OCI-LY7 (cell line): ENCODE results near the gene CNOT6L.

Source experiments
- CTCF ChIP-seq: fragments of 200-600 bp; sonication (generic); conservative IDR thresholded peaks from 2 replicates; pipeline ENCODE4 v1.5.1; 2014; ENCODE audit warnings: mild to moderate bottlenecking, antibody characterized with exemption, low read length, moderate library complexity, mixed read lengths
- EZH2phosphoT487 ChIP-seq: fragments of 200-600 bp; sonication (generic); IDR thresholded peaks from 2 replicates; pipeline ENCODE4 v1.6.1; 2018; ENCODE audit warnings: low read depth, borderline replicate concordance, mild to moderate bottlenecking, mixed run types, antibody characterized with exemption, low read length, moderate library complexity, mixed read lengths

GRCh38 chr4:77800483-77801259 lies 18.5 kb downstream of the CNOT6L start:
- TF ChIP-seq CTCF (no peak), EZH2phosphoT487 (no peak)
